ENCODE data around the gene TXNRD1.

TXNRD1 gene

GRCh38 chr12:104275689-104276088 is 60.1 kb downstream of the TXNRD1 start:
- Histone ChIP-seq H3K4me1 (ENCODE audit: control insufficient read depth, insufficient read depth, low read length, poor library complexity, severe bottlenecking) (no peaks in the 10 kb centered on the region), H3K36me3 (ENCODE audit: control insufficient read depth, insufficient read depth, low read length) (no peaks in the 10 kb centered on the region), H3K27me3 (replicated peaks; ENCODE audit: control insufficient read depth, insufficient read depth, low read length, poor library complexity, severe bottlenecking) (no peaks in the 10 kb centered on the region), H3K9me3 (ENCODE audit: control insufficient read depth, low read length) (no peaks in the 10 kb centered on the region), H3K27ac (ENCODE audit: insufficient read depth, low read length, poor library complexity, severe bottlenecking) (no peak overlapping the region), H3K4me3 (ENCODE audit: insufficient read depth, low read depth, low read length, poor library complexity, severe bottlenecking) (no peak overlapping the region)
- no peak for DNase-seq

DNA sequence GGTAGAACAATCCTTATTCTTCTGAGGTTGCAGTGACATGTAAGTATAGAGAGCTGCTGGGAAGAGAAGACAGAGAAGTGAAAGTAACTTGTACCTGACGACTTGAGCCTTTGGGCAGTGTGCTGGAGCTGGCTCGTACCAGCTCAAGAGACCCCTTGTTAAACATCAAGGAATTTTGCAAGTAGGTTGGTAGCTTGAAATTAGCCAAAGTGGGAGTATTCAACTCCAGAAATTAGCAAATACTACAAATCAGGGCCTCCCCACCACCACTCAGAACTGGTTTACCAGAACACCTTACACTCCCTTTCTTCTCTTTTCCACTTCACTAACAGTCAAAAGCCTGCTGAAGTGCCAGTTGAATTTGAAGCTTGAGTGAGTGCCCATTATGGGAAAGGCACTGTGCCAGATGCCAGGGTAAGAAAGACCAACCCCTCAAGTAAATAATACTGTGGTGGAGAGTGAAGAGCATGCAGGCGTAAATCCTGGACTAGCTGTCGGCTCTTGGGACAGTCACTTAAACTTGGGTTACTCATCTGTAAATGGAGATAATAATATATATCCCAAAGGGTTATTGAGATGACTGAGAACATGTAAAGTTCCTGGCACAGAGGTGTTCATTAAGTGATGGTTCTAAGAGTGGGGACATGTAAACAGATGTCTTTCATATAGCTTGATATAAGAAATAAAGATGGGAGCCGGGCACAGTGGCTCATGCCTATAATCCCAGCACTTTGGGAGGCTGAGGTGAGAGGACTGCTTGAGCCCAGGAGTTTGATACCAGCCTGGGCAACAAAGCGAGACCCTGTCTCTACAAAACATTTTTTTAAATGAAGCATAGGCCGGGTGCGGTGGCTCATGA is 60.9 kb downstream of the TXNRD1 start:
- no peaks in the 10 kb centered on the region for H3K36me3 ChIP-seq (ENCODE audit: control insufficient read depth, insufficient read depth, low read length)
- no peaks in the 10 kb centered on the region for H3K4me1 ChIP-seq (ENCODE audit: control insufficient read depth, insufficient read depth, low read length, poor library complexity, severe bottlenecking)
- H3K4me3 ChIP-seq (ENCODE audit: insufficient read depth, low read depth, low read length, poor library complexity, severe bottlenecking), result no peak overlapping the region
- H3K9me3 ChIP-seq (ENCODE audit: control insufficient read depth, low read length), result no peaks in the 10 kb centered on the region
- H3K27ac ChIP-seq (ENCODE audit: insufficient read depth, low read length, poor library complexity, severe bottlenecking), result no peak overlapping the region
- DNase-seq, result no peak
- no peaks in the 10 kb centered on the region for H3K27me3 ChIP-seq (replicated peaks; ENCODE audit: control insufficient read depth, insufficient read depth, low read length, poor library complexity, severe bottlenecking)

DNA sequence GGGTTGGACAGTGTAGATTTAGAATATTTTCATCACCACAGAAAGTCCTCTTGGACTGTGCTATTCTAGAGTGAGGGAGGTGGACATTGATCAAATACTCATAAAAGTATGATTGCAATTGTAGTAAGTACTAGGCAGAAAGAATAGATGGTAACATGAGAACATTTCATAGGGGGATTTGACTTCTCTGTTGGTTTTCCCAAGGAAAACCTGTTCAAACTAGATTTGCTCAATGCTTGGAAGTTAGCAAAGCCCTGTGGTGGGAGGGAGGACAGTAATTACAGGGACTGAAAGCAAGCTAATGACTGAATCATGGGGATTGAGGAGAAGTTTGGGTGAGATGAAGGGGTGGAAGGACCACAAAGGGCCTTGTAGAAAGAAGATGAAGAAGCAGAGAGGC is 63.6 kb downstream of the TXNRD1 start:
- H3K36me3 ChIP-seq (ENCODE audit: control insufficient read depth, insufficient read depth, low read length), result no peaks in the 10 kb centered on the region
- no peak for DNase-seq
- H3K27ac ChIP-seq (ENCODE audit: insufficient read depth, low read length, poor library complexity, severe bottlenecking), result no peak overlapping the region
- H3K4me1 ChIP-seq (ENCODE audit: control insufficient read depth, insufficient read depth, low read length, poor library complexity, severe bottlenecking), result no peaks in the 10 kb centered on the region
- H3K9me3 ChIP-seq (ENCODE audit: control insufficient read depth, low read length), result no peaks in the 10 kb centered on the region
- no peak overlapping the region for H3K4me3 ChIP-seq (ENCODE audit: insufficient read depth, low read depth, low read length, poor library complexity, severe bottlenecking)
- no peaks in the 10 kb centered on the region for H3K27me3 ChIP-seq (replicated peaks; ENCODE audit: control insufficient read depth, insufficient read depth, low read length, poor library complexity, severe bottlenecking)

- no peaks in the 10 kb centered on the region for H3K9me3 ChIP-seq (ENCODE audit: control insufficient read depth, low read length)
- no peaks in the 10 kb centered on the region for H3K4me1 ChIP-seq (ENCODE audit: control insufficient read depth, insufficient read depth, low read length, poor library complexity, severe bottlenecking)
- no peak overlapping the region for H3K27ac ChIP-seq (ENCODE audit: insufficient read depth, low read length, poor library complexity, severe bottlenecking)
- H3K27me3 ChIP-seq (replicated peaks; ENCODE audit: control insufficient read depth, insufficient read depth, low read length, poor library complexity, severe bottlenecking), result no peaks in the 10 kb centered on the region
- H3K4me3 ChIP-seq (ENCODE audit: insufficient read depth, low read depth, low read length, poor library complexity, severe bottlenecking), result no peak overlapping the region
- H3K36me3 ChIP-seq (ENCODE audit: control insufficient read depth, insufficient read depth, low read length), result no peaks in the 10 kb centered on the region
- no peak for DNase-seq
These were observed 64.5 kb downstream of the TXNRD1 start for GRCh38 chr12:104280111-104280510.

DNA sequence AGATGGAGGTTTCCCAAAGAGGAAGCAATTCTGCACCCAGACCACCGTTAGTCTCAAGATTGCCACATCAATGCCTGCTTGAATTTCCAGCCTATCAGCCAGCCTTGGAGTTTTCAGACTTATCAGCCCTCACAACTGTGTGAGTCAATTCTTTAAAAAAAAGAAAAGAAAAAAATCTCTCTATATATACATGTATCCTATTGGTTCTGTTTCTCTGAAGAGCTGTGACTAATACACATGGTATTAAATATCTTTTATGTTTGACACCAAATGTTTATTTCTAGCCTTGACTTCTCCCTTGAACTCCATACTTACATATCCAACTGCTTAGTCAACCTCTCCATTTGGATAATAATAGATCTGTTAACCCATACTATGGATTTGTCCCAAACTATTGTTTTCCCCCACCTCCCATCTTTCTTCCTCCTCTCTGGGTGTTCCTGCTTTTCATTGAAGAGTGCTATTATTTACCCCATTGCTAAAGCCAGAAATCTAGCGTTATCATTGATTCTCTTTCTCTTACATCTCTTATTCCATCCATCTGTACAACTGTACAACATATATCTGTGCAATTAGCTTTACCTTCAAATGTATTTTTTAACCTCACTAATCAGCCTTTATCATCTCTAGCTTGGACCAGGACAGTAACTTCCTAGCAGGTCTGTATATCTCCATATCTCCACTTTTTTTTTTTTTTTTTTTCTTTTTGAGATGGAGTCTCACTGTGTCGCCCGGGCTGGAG is 65.3 kb downstream of the TXNRD1 start:
- DNase-seq, result no peak
- Histone ChIP-seq H3K9me3 (ENCODE audit: control insufficient read depth, low read length) (no peaks in the 10 kb centered on the region), H3K27ac (ENCODE audit: insufficient read depth, low read length, poor library complexity, severe bottlenecking) (no peak overlapping the region), H3K36me3 (ENCODE audit: control insufficient read depth, insufficient read depth, low read length) (no peaks in the 10 kb centered on the region), H3K4me3 (ENCODE audit: insufficient read depth, low read depth, low read length, poor library complexity, severe bottlenecking) (no peak overlapping the region), H3K4me1 (ENCODE audit: control insufficient read depth, insufficient read depth, low read length, poor library complexity, severe bottlenecking) (no peaks in the 10 kb centered on the region), H3K27me3 (replicated peaks; ENCODE audit: control insufficient read depth, insufficient read depth, low read length, poor library complexity, severe bottlenecking) (no peaks in the 10 kb centered on the region)

DNA sequence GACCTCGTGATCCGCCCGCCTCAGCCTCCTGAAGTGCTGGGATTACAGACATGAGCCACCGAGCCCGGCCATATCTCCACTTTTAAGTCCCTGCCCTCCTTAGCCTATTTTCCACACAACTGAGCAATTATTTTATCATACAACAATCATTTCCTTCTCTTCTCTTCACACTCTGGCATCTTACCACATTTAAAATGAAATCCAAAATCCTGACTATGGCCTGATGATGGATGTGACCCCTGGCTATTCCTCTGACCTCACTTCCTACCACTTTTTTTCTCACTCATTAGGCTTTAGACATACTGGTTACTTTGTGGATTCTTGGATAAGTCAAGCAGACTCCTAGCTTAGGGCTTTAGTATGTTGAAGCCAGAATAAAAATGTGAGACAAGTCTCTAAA is 66.1 kb downstream of the TXNRD1 start:
- Histone ChIP-seq H3K9me3 (ENCODE audit: control insufficient read depth, low read length) (no peaks in the 10 kb centered on the region), H3K4me1 (ENCODE audit: control insufficient read depth, insufficient read depth, low read length, poor library complexity, severe bottlenecking) (no peaks in the 10 kb centered on the region), H3K27ac (ENCODE audit: insufficient read depth, low read length, poor library complexity, severe bottlenecking) (no peak overlapping the region), H3K27me3 (replicated peaks; ENCODE audit: control insufficient read depth, insufficient read depth, low read length, poor library complexity, severe bottlenecking) (no peaks in the 10 kb centered on the region), H3K4me3 (ENCODE audit: insufficient read depth, low read depth, low read length, poor library complexity, severe bottlenecking) (no peak overlapping the region), H3K36me3 (ENCODE audit: control insufficient read depth, insufficient read depth, low read length) (no peaks in the 10 kb centered on the region)
- DNase-seq, result no peak

GRCh38 chr12:104282109-104282508 is 66.5 kb downstream of the TXNRD1 start:
- Histone ChIP-seq H3K9me3 (ENCODE audit: control insufficient read depth, low read length) (no peaks in the 10 kb centered on the region), H3K27me3 (replicated peaks; ENCODE audit: control insufficient read depth, insufficient read depth, low read length, poor library complexity, severe bottlenecking) (no peaks in the 10 kb centered on the region), H3K4me3 (ENCODE audit: insufficient read depth, low read depth, low read length, poor library complexity, severe bottlenecking) (no peak overlapping the region), H3K27ac (ENCODE audit: insufficient read depth, low read length, poor library complexity, severe bottlenecking) (no peak overlapping the region), H3K36me3 (ENCODE audit: control insufficient read depth, insufficient read depth, low read length) (no peaks in the 10 kb centered on the region), H3K4me1 (ENCODE audit: control insufficient read depth, insufficient read depth, low read length, poor library complexity, severe bottlenecking) (no peaks in the 10 kb centered on the region)
- no peak for DNase-seq

DNA sequence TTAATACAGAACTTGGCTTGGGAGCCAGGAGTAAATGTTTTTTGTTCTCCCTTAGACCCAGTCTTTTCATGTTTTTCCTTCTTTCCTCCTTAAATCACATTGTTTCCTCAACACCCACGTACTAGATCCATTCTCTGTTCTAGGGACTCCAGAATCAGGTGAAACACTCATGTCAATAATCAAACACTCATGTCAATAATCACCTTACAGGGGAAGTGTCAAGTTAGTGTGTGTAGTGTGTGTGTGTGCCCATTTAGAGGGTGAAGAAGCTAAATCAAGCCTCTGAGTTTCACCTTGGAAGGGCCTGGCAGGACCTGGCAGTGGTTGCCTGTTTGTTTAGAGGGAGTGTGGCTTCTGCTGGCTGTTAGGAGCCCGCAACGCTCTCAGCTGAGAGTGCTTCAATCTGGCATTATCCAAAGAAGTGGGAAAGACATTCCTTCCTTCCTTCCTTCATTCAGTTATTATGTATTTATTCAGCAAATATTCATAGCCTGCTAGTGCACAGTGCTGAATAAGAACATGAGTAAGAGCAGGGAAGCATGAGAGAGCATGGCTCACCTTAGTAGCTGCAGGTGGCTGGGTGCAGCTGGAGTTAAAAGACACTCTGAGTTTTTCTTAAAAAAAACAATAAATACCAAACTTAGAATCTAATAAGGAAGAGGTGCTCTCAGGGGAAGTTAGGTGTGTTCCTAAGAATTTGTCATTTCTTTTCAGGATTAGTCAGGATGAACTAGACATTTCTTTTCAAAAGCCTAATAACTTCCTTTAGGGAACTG is 70.3 kb downstream of the TXNRD1 start:
- Histone ChIP-seq H3K4me1 (ENCODE audit: control insufficient read depth, insufficient read depth, low read length, poor library complexity, severe bottlenecking) (peaks cover 13% of the 10 kb centered on the region), H3K27me3 (replicated peaks; ENCODE audit: control insufficient read depth, insufficient read depth, low read length, poor library complexity, severe bottlenecking) (no peaks in the 10 kb centered on the region), H3K9me3 (ENCODE audit: control insufficient read depth, low read length) (no peaks in the 10 kb centered on the region), H3K27ac (ENCODE audit: insufficient read depth, low read length, poor library complexity, severe bottlenecking) (peak overlapping the region; percentile 67), H3K36me3 (ENCODE audit: control insufficient read depth, insufficient read depth, low read length) (no peaks in the 10 kb centered on the region), H3K4me3 (ENCODE audit: insufficient read depth, low read depth, low read length, poor library complexity, severe bottlenecking) (no peak overlapping the region)
- no peak for DNase-seq

- H3K36me3 ChIP-seq (ENCODE audit: control insufficient read depth, insufficient read depth, low read length), result no peaks in the 10 kb centered on the region
- no peaks in the 10 kb centered on the region for H3K27me3 ChIP-seq (replicated peaks; ENCODE audit: control insufficient read depth, insufficient read depth, low read length, poor library complexity, severe bottlenecking)
- peaks cover 13% of the 10 kb centered on the region for H3K4me1 ChIP-seq (ENCODE audit: control insufficient read depth, insufficient read depth, low read length, poor library complexity, severe bottlenecking)
- H3K27ac ChIP-seq (ENCODE audit: insufficient read depth, low read length, poor library complexity, severe bottlenecking), result peak overlapping the region; percentile 67
- peak; percentile 73 to 85 (median 83) for DNase-seq
- no peaks in the 10 kb centered on the region for H3K9me3 ChIP-seq (ENCODE audit: control insufficient read depth, low read length)
- peak overlapping the region; percentile 63 for H3K4me3 ChIP-seq (ENCODE audit: insufficient read depth, low read depth, low read length, poor library complexity, severe bottlenecking)
These were observed 71.2 kb downstream of the TXNRD1 start for GRCh38 chr12:104286516-104287482.

All from effector memory CD4-positive, alpha-beta T cell (primary cell).